Common myeloid progenitor, CD34-positive (primary cell): ENCODE measurements around the gene PRKCA.

Experiments
- CTCF ChIA-PET: fragments of 350-600 bp; sonication (Branson Sonifier 250); formaldehyde crosslinking; loops from one replicate; lab custom pipeline; 2021; ENCODE audit warnings: antibody characterized with exemption; lab: Charles Lee
- POLR2A ChIA-PET: fragments of 350-600 bp; sonication (Branson Sonifier 250); formaldehyde crosslinking; loops from one replicate; lab custom pipeline; 2021; ENCODE audit warnings: antibody characterized with exemption; lab: Charles Lee
- DNase-seq, 3 donors: peaks; one replicate each; pipeline versions ENCODE4 v3.0.0 to v3.0.0-alpha.2; 2013
- H3K27ac ChIP-seq, 2 experiments: 1 replicate in 1 of 2; 2 replicates in 1 of 2; pipeline ENCODE4 v1.7.0; 2013; ENCODE audit warnings: inconsistent platforms in 2 of 2, low read length in 2 of 2, mild to moderate bottlenecking in 2 of 2, low read depth in 1 of 2, moderate library complexity in 1 of 2; ENCODE audit not compliant: severe bottlenecking in 2 of 2, insufficient read depth in 1 of 2, poor library complexity in 1 of 2
- H3K27me3 ChIP-seq, 5 experiments: replicated peaks in 2 of 5; 1 replicate in 3 of 5; 2 replicates in 2 of 5; pipeline versions ENCODE4 v1.6.1 to v1.7.0; 2013; ENCODE audit warnings: low read length in 4 of 5, mild to moderate bottlenecking in 2 of 5, moderate library complexity in 2 of 5, inconsistent platforms in 1 of 5; ENCODE audit not compliant: insufficient read depth in 5 of 5, control insufficient read depth in 4 of 5
- H3K36me3 ChIP-seq, 4 experiments: 1 replicate in 2 of 4; 2 replicates in 2 of 4; pipeline versions ENCODE4 v1.6.1 to v1.7.0; 2013; ENCODE audit warnings: low read length in 3 of 4, control low read depth in 1 of 4, mild to moderate bottlenecking in 1 of 4; ENCODE audit not compliant: control insufficient read depth in 4 of 4, insufficient read depth in 4 of 4
- H3K4me1 ChIP-seq, 4 experiments: 1 replicate in 3 of 4; 2 replicates in 1 of 4; pipeline versions ENCODE4 v1.6.1 to v1.7.1; 2013; ENCODE audit warnings: low read length in 3 of 4, mild to moderate bottlenecking in 3 of 4, control low read depth in 1 of 4, inconsistent platforms in 1 of 4, moderate library complexity in 1 of 4; ENCODE audit not compliant: control insufficient read depth in 4 of 4, insufficient read depth in 4 of 4; ENCODE audit errors: control extremely low read depth in 1 of 4
- H3K4me3 ChIP-seq, 7 experiments: 1 replicate in 4 of 7; 2 replicates in 3 of 7; pipeline versions ENCODE4 v1.5.1 to v1.7.0; 2013; ENCODE audit warnings: mild to moderate bottlenecking in 7 of 7, low read length in 6 of 7, moderate library complexity in 6 of 7, inconsistent platforms in 2 of 7, low read depth in 2 of 7, control low read depth in 1 of 7; ENCODE audit not compliant: insufficient read depth in 4 of 7, control insufficient read depth in 1 of 7; ENCODE audit errors: extremely low read depth in 1 of 7
- H3K9me3 ChIP-seq, 5 experiments: 1 replicate in 4 of 5; 2 replicates in 1 of 5; pipeline versions ENCODE4 v1.6.1 to v1.7.1; 2013; ENCODE audit warnings: low read length in 4 of 5, mild to moderate bottlenecking in 2 of 5, inconsistent platforms in 1 of 5, low read depth in 1 of 5, moderate library complexity in 1 of 5; ENCODE audit not compliant: control insufficient read depth in 4 of 5, insufficient read depth in 2 of 5; ENCODE audit errors: control extremely low read depth in 1 of 5
- WGBS: methylation state at CpG from one replicate; pipeline ENCODE4 v1.1.5; 2013; ENCODE audit not compliant: insufficient coverage; 5-methylcytosine and 5-hydroxymethylcytosine counted together

Gene PRKCA

DNA sequence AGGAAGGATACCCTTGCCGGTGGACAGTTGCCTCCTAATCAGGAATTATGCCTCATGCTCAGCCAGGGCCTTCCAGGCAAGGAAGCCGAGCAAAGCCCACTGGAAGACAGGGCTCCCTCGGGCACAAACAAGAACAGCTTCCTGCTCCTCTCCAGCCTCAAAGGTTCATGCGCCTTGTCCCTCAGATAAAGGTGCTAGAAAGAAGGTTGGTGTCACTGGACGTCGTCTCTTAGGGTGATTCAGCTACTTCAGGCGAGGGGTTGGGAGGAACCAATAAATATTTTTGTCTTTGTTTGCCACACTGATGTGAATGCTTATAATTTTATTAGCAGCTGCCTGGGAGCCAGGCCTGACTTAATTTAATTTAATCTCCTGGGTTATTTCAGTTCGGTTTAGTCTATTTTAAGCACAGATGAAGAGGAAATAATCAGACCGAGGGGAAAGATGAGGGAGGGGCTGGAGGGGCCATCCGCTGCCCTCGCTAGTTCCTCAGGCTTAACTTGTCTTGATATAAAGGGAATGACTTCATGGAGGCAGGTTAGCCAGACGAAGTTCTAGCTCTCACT, 360.7 kb downstream of the PRKCA start:
- POLR2A ChIA-PET, result no interaction called here
- CTCF ChIA-PET, result interaction anchor here (0.9 kb wide), 1 partner anchor 10 kb away, joined by 3 read pairs; no protein-coding TSS in a partner anchor
- DNase-seq, result peak in 2 of 3 donors; percentile 4 to 15
- H3K27ac ChIP-seq, result no peak overlapping the region
- 30% methylated on average over 12 of the region's 12 CpGs for WGBS
- peaks cover 3 to 19% (median 10%) of the 10 kb centered on the region in 4 experiments for H3K4me1 ChIP-seq
- H3K36me3 ChIP-seq, result no peaks in the 10 kb centered on the region
- no peak overlapping the region for H3K4me3 ChIP-seq
- H3K27me3 ChIP-seq, result no peaks in the 10 kb centered on the region
- H3K9me3 ChIP-seq, result no peaks in the 10 kb centered on the region

DNA sequence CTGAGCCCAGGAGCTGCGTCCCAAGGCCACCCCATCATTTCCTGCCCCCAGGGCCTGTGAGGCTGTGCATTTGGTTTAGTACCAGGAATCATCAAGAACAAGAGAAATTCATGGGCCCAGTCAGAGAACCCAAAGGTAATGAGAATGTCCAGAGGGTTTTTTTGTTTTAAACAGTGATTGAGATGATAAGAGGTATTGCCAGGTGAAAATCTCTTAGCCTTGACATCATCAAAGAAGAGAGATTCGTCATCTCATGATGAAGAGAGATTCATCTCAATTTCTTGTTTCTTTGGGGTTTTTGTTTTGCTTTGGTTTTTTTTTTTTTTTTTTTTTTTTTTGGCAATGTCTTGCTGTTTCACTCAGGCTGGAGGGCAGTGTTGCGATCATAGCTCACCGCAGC, 361.9 kb downstream of the PRKCA start:
- no peaks in the 10 kb centered on the region for H3K36me3 ChIP-seq
- WGBS, result 100% methylated on average over 1 of the region's 4 CpGs
- no peak overlapping the region for H3K27ac ChIP-seq
- no peak for DNase-seq
- ChIA-PET POLR2A (no interaction called here), CTCF (no interaction called here)
- H3K4me3 ChIP-seq, result no peak overlapping the region
- peaks cover 3 to 19% (median 10%) of the 10 kb centered on the region in 4 experiments for H3K4me1 ChIP-seq
- no peaks in the 10 kb centered on the region for H3K27me3 ChIP-seq
- H3K9me3 ChIP-seq, result peaks cover 0 to 2% (median 0%) of the 10 kb centered on the region in 5 experiments

DNA sequence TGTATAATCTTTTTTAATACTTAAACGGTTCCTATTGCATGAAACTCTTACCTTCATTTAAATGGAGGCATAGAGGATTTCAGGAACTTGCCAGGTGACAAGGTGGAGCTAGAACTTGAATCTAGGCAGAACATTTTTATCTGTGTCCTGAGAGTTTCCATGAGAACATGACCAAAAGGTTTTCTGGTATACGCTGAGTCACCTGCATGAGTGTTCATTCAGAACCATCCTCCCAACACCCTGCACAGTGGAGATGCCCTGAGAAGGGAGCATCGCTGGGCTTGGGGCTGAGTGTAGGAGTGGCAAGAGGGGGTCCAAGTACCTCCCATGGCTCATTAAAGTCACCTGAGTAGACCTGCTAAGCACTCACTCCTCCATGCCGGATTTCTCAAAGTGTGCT, 362.8 kb downstream of the PRKCA start:
- WGBS, result 100% methylated on average over 1 of the region's 4 CpGs
- Histone ChIP-seq H3K4me3 (no peak overlapping the region), H3K9me3 (peaks cover 0 to 2% (median 0%) of the 10 kb centered on the region in 5 experiments), H3K27ac (no peak overlapping the region), H3K27me3 (no peaks in the 10 kb centered on the region), H3K36me3 (no peaks in the 10 kb centered on the region), H3K4me1 (peaks cover 3 to 19% (median 10%) of the 10 kb centered on the region in 4 experiments)
- no peak for DNase-seq
- ChIA-PET CTCF (interaction anchor here (0.8 kb wide), 1 partner anchor 22 kb away, joined by 3 read pairs; no protein-coding TSS in a partner anchor), POLR2A (no interaction called here)

DNA sequence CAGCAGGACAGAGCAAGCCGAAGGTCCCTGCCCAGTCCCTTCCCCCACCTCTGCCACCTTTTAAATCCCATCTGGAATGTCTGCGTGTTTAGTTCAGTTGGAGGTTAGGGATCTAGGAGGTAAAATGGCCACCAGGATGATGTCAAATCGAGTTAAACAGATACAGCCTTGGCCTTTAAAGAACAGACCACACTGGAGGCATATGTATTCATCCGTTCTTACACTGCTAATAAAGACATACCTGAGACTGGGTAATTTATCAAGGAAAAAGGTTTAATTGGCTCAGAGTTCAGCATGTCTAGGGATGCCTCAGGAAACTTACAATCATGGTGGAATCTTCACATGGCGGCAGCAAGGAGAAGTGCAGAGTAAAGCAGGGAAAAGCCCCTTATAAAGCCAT, 364.7 kb downstream of the PRKCA start:
- H3K9me3 ChIP-seq, result peaks cover 0 to 2% (median 0%) of the 10 kb centered on the region in 5 experiments
- no peak for DNase-seq
- WGBS, result 93% methylated on average over 2 of the region's 5 CpGs
- POLR2A ChIA-PET, result no interaction called here
- peaks cover 0 to 3% (median 0%) of the 10 kb centered on the region in 5 experiments for H3K27me3 ChIP-seq
- H3K27ac ChIP-seq, result no peak overlapping the region
- peaks cover 3 to 19% (median 10%) of the 10 kb centered on the region in 4 experiments for H3K4me1 ChIP-seq
- no peak overlapping the region for H3K4me3 ChIP-seq
- CTCF ChIA-PET, result no interaction called here
- H3K36me3 ChIP-seq, result no peaks in the 10 kb centered on the region

DNA sequence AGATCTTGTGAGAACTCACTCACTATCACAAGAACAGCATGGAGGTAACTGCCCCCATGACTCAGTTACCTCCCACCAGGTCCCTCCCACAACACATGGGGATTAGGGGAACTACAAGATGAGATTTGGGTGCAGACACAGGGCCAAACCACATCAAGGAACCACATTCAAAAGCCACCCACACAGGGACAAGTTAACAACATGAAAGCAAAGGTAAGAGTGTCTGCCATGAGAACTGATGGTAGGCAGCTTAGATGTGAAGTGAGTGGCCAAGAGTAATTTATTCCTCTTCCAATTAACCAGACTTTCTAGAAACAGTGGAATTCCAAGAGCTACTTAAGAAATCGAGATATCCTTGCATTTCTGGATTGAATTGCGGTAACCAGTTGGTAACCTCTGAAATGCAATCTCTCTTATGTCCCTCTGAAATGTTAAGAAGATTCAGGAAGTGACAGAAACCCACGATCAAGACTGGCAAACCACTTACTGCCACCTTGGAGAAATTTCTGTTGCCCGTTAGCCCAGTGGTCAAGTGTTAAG, 365.1 kb downstream of the PRKCA start:
- Histone ChIP-seq H3K4me1 (peaks cover 3 to 19% (median 10%) of the 10 kb centered on the region in 4 experiments), H3K27me3 (peaks cover 0 to 3% (median 0%) of the 10 kb centered on the region in 5 experiments), H3K9me3 (peaks cover 0 to 2% (median 0%) of the 10 kb centered on the region in 5 experiments), H3K36me3 (no peaks in the 10 kb centered on the region), H3K4me3 (no peak overlapping the region), H3K27ac (no peak overlapping the region)
- peak in 2 of 3 donors; percentile 39 to 60 for DNase-seq
- CTCF ChIA-PET, result no interaction called here
- POLR2A ChIA-PET, result no interaction called here
- WGBS, result 73% methylated on average over 4 of the region's 4 CpGs

DNA sequence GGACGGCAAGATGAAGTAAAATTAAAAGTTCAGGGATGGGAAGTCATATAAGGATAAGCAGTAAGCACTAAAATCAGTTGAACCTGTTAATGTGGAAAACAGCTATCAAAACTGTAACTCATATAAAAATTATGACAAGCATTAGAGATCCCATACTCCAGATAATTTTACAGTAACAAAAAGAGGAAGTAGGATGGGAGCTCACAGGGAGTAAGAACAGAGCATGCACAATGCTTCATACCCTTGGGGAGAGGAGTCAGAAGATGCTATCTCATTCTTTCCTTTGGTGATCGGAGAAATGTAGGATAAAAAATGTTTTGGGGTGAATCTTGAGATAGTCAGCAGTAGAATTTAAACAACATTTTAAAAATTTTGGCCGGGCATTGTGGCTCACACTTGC, 367.8 kb downstream of the PRKCA start:
- no peak overlapping the region for H3K4me3 ChIP-seq
- H3K9me3 ChIP-seq, result peaks cover 0 to 2% (median 0%) of the 10 kb centered on the region in 5 experiments
- peak in 2 of 3 donors; percentile 21 to 53 for DNase-seq
- no peak overlapping the region for H3K27ac ChIP-seq
- H3K36me3 ChIP-seq, result no peaks in the 10 kb centered on the region
- peaks cover 0 to 3% (median 0%) of the 10 kb centered on the region in 5 experiments for H3K27me3 ChIP-seq
- peaks cover 0 to 18% (median 0%) of the 10 kb centered on the region in 4 experiments for H3K4me1 ChIP-seq
- 100% methylated on average over 1 of the region's 3 CpGs for WGBS
- ChIA-PET CTCF (interaction anchor here (1.0 kb wide), 1 partner anchor 20 kb away, joined by 3 read pairs; no protein-coding TSS in a partner anchor), POLR2A (no interaction called here)

DNA sequence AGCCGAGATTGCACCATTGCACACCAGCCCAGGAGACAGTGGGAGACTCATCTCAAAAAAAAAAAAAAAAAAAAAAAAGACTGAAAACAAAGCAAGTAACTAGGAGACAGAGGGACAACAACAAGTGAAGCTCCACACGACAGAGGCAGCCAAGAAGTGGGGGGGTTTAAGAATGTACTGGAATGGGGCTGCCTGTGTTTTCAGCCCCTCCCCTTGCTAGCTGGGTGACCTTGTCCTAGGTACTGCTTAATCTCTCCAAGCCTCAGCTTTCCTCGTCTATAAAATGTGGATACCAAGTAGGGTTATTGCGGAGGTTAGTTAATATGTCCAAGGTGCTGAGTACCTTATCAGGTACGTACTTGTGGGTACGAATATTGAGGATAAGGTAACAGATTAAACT, 368.7 kb downstream of the PRKCA start:
- peak in 2 of 3 donors; percentile 3 to 33 for DNase-seq
- H3K9me3 ChIP-seq, result peaks cover 0 to 2% (median 0%) of the 10 kb centered on the region in 5 experiments
- POLR2A ChIA-PET, result no interaction called here
- peaks cover 0 to 18% (median 0%) of the 10 kb centered on the region in 4 experiments for H3K4me1 ChIP-seq
- no peaks in the 10 kb centered on the region for H3K36me3 ChIP-seq
- H3K4me3 ChIP-seq, result no peak overlapping the region
- CTCF ChIA-PET, result no interaction called here
- 98% methylated on average over 4 of the region's 6 CpGs for WGBS
- no peak overlapping the region for H3K27ac ChIP-seq
- peaks cover 0 to 3% (median 0%) of the 10 kb centered on the region in 5 experiments for H3K27me3 ChIP-seq
